ENCODE data around the gene TREML4. TPM values are rescaled to one million over a fixed set of nuclear protein-coding genes. Genes with fewer than 3 reads are reported as not detected.

The TREML4 gene
- total RNA-seq, 2 donors from 2014 or later: not detected

DNA sequence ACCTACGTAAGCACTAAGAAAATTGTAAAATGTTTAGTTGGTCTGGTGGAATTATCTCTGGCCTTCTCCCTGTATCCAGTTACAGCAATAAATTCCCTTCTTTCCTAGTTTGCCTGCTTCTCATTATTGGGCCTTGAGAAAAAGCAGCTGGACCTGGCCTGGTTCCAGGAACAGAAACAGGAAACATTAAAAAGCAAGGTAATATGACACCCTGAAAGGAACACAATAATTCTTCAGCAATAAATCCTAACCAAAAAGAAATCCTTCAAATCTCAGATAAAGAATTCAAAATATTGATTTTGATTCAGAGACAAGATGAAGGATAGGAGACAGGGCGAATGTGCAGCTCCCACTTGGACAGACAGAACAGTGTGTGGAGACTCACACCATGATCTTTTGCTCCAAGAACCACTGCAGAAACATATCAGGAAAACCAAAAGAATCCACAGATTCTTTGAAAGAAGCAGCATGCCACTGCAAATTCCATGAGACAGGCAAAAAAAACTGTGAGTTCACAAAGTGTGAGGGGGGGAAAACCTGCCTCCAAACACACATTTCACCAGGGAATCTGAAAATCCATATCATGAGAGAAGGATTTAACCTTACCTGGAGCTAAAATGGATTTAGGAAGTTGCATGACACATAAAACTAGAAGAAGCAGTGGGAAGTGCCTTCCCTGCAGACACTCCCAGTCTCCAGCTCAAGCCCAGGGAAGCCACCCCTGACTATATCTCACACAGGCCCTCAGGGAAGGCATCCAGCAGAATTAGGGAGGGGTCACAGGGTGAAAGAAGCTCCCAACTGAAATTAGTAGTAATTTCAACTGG, 29.4 kb downstream of the TREML4 start:
- TF ChIP-seq, protein P1, sequence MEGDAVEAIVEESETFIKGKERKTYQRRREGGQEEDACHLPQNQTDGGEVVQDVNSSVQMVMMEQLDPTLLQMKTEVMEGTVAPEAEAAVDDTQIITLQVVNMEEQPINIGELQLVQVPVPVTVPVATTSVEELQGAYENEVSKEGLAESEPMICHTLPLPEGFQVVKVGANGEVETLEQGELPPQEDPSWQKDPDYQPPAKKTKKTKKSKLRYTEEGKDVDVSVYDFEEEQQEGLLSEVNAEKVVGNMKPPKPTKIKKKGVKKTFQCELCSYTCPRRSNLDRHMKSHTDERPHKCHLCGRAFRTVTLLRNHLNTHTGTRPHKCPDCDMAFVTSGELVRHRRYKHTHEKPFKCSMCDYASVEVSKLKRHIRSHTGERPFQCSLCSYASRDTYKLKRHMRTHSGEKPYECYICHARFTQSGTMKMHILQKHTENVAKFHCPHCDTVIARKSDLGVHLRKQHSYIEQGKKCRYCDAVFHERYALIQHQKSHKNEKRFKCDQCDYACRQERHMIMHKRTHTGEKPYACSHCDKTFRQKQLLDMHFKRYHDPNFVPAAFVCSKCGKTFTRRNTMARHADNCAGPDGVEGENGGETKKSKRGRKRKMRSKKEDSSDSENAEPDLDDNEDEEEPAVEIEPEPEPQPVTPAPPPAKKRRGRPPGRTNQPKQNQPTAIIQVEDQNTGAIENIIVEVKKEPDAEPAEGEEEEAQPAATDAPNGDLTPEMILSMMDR (IDR thresholded peaks at IDR 0.05): no peak
- H3K9me3 ChIP-seq: peaks cover 0 to 28% of the 10 kb centered on the region in 2 donors
- H3K4me3 ChIP-seq: no peak overlapping the region
- no peaks in the 10 kb centered on the region for H3K27me3 ChIP-seq
- H3K4me1 ChIP-seq: no peaks in the 10 kb centered on the region
- no peak overlapping the region for H3K27ac ChIP-seq
- no peaks in the 10 kb centered on the region for H3K36me3 ChIP-seq
- no peak for DNase-seq (ENCODE audit: low spot score)

DNA sequence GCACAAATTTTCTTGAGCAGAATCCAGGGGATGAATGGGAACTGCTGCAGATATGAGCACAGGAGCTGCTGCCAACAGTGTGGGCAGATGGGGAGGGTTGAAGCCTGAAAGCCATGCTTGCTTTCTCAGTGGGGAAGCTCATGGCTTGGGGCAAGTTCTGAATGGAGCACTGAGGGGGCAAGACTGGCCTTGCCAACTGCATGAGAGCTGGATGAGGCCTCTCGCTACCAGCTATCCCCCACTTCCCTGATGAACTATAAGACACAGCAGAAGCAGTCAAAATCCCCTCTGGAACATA, 30.0 kb downstream of the TREML4 start:
- Histone ChIP-seq H3K4me3 (no peak overlapping the region), H3K27me3 (no peaks in the 10 kb centered on the region), H3K4me1 (no peaks in the 10 kb centered on the region), H3K27ac (no peak overlapping the region), H3K9me3 (peaks cover 0 to 34% of the 10 kb centered on the region in 2 donors), H3K36me3 (no peaks in the 10 kb centered on the region)
- TF ChIP-seq, protein P1 (IDR thresholded peaks at IDR 0.05): no peak
- DNase-seq (ENCODE audit: low spot score): no peak

DNA sequence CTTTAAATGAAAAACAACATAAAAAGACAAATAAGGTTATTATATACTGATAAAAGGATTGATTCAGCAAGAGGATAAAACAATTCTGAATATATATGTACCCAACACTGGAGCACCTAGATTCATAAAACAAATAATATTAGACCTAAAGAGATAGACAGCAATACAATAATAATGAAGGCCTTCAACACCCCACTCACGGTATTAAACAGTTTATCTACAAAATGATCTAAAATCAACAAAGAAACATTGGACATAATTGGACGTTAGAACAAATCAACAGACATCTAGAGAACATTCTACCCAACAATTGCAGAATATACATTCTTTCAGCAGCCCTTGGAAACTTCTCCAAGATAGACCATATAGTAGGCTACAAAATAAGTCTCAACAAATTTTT, 34.3 kb downstream of the TREML4 start:
- no peaks in the 10 kb centered on the region for H3K27me3 ChIP-seq
- H3K27ac ChIP-seq: no peak overlapping the region
- no peaks in the 10 kb centered on the region for H3K36me3 ChIP-seq
- no peak overlapping the region for H3K4me3 ChIP-seq
- no peaks in the 10 kb centered on the region for H3K4me1 ChIP-seq
- TF ChIP-seq, protein P1 (IDR thresholded peaks at IDR 0.05): no peak
- DNase-seq (ENCODE audit: low spot score): no peak
- H3K9me3 ChIP-seq: peaks cover 0 to 39% of the 10 kb centered on the region in 2 donors

DNA sequence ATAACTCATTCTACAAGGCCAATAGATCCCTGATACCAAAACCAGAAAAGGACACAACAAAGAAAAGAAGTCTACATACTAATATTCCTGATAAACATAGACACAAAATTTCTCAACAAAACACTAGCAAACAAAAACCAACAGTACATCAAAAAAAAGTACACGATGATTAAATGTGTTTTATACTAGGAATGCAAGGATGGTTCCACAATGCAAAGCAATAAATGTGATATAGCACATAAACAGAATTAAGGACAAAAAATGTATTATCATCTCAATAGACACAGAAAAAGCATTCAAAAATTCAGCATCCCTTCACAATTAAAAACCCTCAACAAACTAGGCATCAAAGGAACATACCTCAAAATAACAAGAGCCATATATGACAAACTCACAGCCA, 35.1 kb downstream of the TREML4 start:
- Histone ChIP-seq H3K27ac (no peak overlapping the region), H3K4me3 (no peak overlapping the region), H3K4me1 (no peaks in the 10 kb centered on the region), H3K36me3 (no peaks in the 10 kb centered on the region), H3K27me3 (no peaks in the 10 kb centered on the region), H3K9me3 (peaks cover 0 to 39% of the 10 kb centered on the region in 2 donors)
- DNase-seq (ENCODE audit: low spot score): no peak
- TF ChIP-seq, protein P1 (IDR thresholded peaks at IDR 0.05): no peak

DNA sequence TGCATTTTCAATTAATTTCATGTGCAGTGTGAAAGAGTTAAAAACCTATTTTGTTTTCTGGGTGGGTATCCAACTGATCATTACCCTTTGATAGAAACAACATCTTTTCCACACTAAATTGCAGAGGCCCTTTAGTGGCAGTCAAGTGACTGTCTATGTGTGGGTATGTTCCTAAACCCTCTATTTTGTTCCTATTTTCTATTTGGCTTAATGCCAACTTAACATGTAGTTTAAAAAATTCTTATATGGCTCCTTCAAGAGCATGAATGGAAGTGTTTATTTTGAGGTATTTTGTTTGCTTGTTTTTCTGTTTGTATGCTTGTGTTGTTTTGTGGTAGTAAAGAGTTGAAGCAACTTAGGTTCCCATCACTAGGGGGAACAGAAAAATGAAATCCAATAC, 38.4 kb downstream of the TREML4 start:
- Histone ChIP-seq H3K27ac (no peak overlapping the region), H3K27me3 (no peaks in the 10 kb centered on the region), H3K36me3 (no peaks in the 10 kb centered on the region), H3K4me3 (no peak overlapping the region), H3K4me1 (no peaks in the 10 kb centered on the region), H3K9me3 (peaks cover 0 to 22% of the 10 kb centered on the region in 2 donors)
- no peak for DNase-seq (ENCODE audit: low spot score)
- TF ChIP-seq, protein P1 (IDR thresholded peaks at IDR 0.05): no peak

DNA sequence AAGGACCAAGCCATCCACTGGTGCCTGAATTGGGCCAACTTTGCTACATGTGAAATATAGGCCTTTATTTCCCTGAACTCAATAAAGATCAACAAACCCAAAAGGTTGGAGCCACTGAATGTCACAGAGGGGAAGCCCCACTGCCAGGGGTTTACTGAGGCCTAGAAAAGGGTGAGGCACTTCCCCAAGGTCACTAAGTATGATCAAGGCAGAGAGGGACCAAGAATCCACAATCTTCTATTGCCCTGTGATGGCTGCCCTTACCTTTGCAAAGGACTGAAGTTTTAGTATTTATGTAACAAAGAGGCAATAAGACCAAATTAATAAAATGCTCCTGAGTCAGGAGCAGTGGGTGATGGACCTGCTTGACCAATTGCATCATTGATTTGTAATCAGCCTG, 40.3 kb downstream of the TREML4 start:
- TF ChIP-seq, protein P1 (IDR thresholded peaks at IDR 0.05): no peak
- no peak overlapping the region for H3K27ac ChIP-seq
- H3K27me3 ChIP-seq: no peaks in the 10 kb centered on the region
- H3K36me3 ChIP-seq: no peaks in the 10 kb centered on the region
- H3K9me3 ChIP-seq: peaks cover 0 to 2% of the 10 kb centered on the region in 2 donors
- no peaks in the 10 kb centered on the region for H3K4me1 ChIP-seq
- H3K4me3 ChIP-seq: no peak overlapping the region
- no peak for DNase-seq (ENCODE audit: low spot score)

Data from right atrium auricular region (tissue), 2 donors.